Osteoblast (primary cell): ENCODE results near the gene FAM241B. TPM values are rescaled to one million over a fixed set of nuclear protein-coding genes. Genes with fewer than 3 reads are reported as not detected.

Experiments used
- DNase-seq: peaks from one replicate; pipeline ENCODE4 v3.0.0; 2011; ENCODE audit warnings: low spot score, mixed read lengths; ENCODE audit not compliant: insufficient read length; ENCODE audit errors: missing footprints
- H2AFZ ChIP-seq: 2 replicates; pipeline ENCODE4 v1.6.0; 2011; ENCODE audit warnings: mild to moderate bottlenecking, low read length
- H3K27ac ChIP-seq: 2 replicates; pipeline ENCODE4 v1.5.1; 2011; ENCODE audit warnings: mild to moderate bottlenecking, low read depth, low read length, moderate library complexity
- H3K27me3 ChIP-seq: 2 replicates; pipeline ENCODE4 v1.6.0; 2012; ENCODE audit warnings: mild to moderate bottlenecking, control low read depth, inconsistent platforms, low read length, moderate library complexity; ENCODE audit not compliant: insufficient read depth
- H3K36me3 ChIP-seq: 2 replicates; pipeline ENCODE4 v1.5.1; 2011; ENCODE audit warnings: mild to moderate bottlenecking, low read length, control low read depth, moderate library complexity; ENCODE audit not compliant: insufficient read depth
- H3K4me1 ChIP-seq: 2 replicates; pipeline ENCODE4 v1.5.1; 2011; ENCODE audit warnings: mild to moderate bottlenecking, low read length, control low read depth, moderate library complexity; ENCODE audit not compliant: insufficient read depth
- H3K4me2 ChIP-seq: 2 replicates; pipeline ENCODE4 v1.6.0; 2011; ENCODE audit warnings: mild to moderate bottlenecking, low read length; ENCODE audit not compliant: insufficient read depth
- H3K4me3 ChIP-seq: fragments of 200-600 bp; sonication (generic); 3 replicates; pipeline ENCODE4 v1.5.1; 2012; ENCODE audit warnings: mild to moderate bottlenecking, low read length, inconsistent platforms; ENCODE audit not compliant: insufficient read depth
- H3K79me2 ChIP-seq: 2 replicates; pipeline ENCODE4 v1.6.0; 2012; ENCODE audit warnings: mild to moderate bottlenecking, low read length, control low read depth, inconsistent platforms; ENCODE audit not compliant: insufficient read depth
- H3K9me3 ChIP-seq: 2 replicates; pipeline ENCODE4 v1.5.1; 2011; ENCODE audit warnings: low read depth, low read length, control low read depth
- H4K20me1 ChIP-seq: 2 replicates; pipeline ENCODE4 v1.6.0; 2012; ENCODE audit warnings: mild to moderate bottlenecking, low read length, control low read depth; ENCODE audit not compliant: insufficient read depth
- CTCF ChIP-seq: IDR thresholded peaks from 2 replicates; pipeline ENCODE4 v1.5.1; 2011; ENCODE audit warnings: mild to moderate bottlenecking, low read depth, low read length, moderate library complexity; ENCODE audit errors: extremely low read depth
- total RNA-seq: library from RNA; depleted of rRNA; stranded (reverse); fragments of >200 nt; gene quantifications from 2 replicates; pipeline ENCODE4 v1.2.3, GENCODE V29; 2012

The FAM241B gene
- total RNA-seq, 1 donor, result 0.36 TPM

- H3K4me2 ChIP-seq, result no peak overlapping the region
- TF ChIP-seq CTCF, result no peak
- H3K4me1 ChIP-seq, result no peaks in the 10 kb centered on the region
- H3K4me3 ChIP-seq, result no peak overlapping the region
- H3K27ac ChIP-seq, result no peak overlapping the region
- no peaks in the 10 kb centered on the region for H3K36me3 ChIP-seq
- no peak overlapping the region for H2AFZ ChIP-seq
- H3K27me3 ChIP-seq, result peaks cover 51% of the 10 kb centered on the region
- no peaks in the 10 kb centered on the region for H3K79me2 ChIP-seq
- H3K9me3 ChIP-seq, result no peaks in the 10 kb centered on the region
- H4K20me1 ChIP-seq, result no peaks in the 10 kb centered on the region
- peak; percentile 69 for DNase-seq
Observed at GRCh38 chr10:69657866-69658265, 27.8 kb downstream of the FAM241B start.

GRCh38 chr10:69659241-69660038 lies 29.4 kb downstream of the FAM241B start:
- Histone ChIP-seq H3K36me3 (no peaks in the 10 kb centered on the region), H3K27me3 (peaks cover 57% of the 10 kb centered on the region), H3K79me2 (no peaks in the 10 kb centered on the region), H4K20me1 (no peaks in the 10 kb centered on the region), H3K4me2 (no peak overlapping the region), H3K27ac (no peak overlapping the region), H3K4me3 (no peak overlapping the region), H3K4me1 (no peaks in the 10 kb centered on the region), H3K9me3 (no peaks in the 10 kb centered on the region), H2AFZ (no peak overlapping the region)
- TF ChIP-seq CTCF, result no peak
- DNase-seq, result peak; percentile 64

- Histone ChIP-seq H4K20me1 (no peaks in the 10 kb centered on the region), H3K4me3 (no peak overlapping the region), H3K9me3 (no peaks in the 10 kb centered on the region), H3K79me2 (no peaks in the 10 kb centered on the region), H3K36me3 (no peaks in the 10 kb centered on the region), H3K27ac (no peak overlapping the region), H3K4me2 (no peak overlapping the region), H3K27me3 (peaks cover 54% of the 10 kb centered on the region), H3K4me1 (no peaks in the 10 kb centered on the region), H2AFZ (no peak overlapping the region)
- DNase-seq, result peak; percentile 9
- no peak for TF ChIP-seq CTCF
Observed at GRCh38 chr10:69660296-69660695, 30.2 kb downstream of the FAM241B start.

GRCh38 chr10:69661414-69662172 lies 31.5 kb downstream of the FAM241B start:
- no peaks in the 10 kb centered on the region for H3K36me3 ChIP-seq
- no peaks in the 10 kb centered on the region for H3K79me2 ChIP-seq

More at GRCh38 chr10:69661414-69662172, 31.5 kb downstream of the FAM241B start:
- TF ChIP-seq CTCF, result no peak
- DNase-seq, result peak; percentile 71
- Histone ChIP-seq H3K4me2 (no peak overlapping the region), H3K4me1 (no peaks in the 10 kb centered on the region), H3K27ac (no peak overlapping the region), H2AFZ (no peak overlapping the region), H3K27me3 (peaks cover 45% of the 10 kb centered on the region), H4K20me1 (no peaks in the 10 kb centered on the region), H3K4me3 (no peak overlapping the region), H3K9me3 (no peaks in the 10 kb centered on the region)
